ENCODE data around the gene DOCK3. TPM values are rescaled to one million over a fixed set of nuclear protein-coding genes. Genes with fewer than 3 reads are reported as not detected.
A peak's percentile ranks its signal among the peaks of the same experiment; 100 is the strongest.

Gene DOCK3
- 10 to 100 TPM in 4 of 8 experiments, 1 to 10 TPM in 4; 1.0 to 17.3 (median 9.7) TPM for total RNA-seq

DNA sequence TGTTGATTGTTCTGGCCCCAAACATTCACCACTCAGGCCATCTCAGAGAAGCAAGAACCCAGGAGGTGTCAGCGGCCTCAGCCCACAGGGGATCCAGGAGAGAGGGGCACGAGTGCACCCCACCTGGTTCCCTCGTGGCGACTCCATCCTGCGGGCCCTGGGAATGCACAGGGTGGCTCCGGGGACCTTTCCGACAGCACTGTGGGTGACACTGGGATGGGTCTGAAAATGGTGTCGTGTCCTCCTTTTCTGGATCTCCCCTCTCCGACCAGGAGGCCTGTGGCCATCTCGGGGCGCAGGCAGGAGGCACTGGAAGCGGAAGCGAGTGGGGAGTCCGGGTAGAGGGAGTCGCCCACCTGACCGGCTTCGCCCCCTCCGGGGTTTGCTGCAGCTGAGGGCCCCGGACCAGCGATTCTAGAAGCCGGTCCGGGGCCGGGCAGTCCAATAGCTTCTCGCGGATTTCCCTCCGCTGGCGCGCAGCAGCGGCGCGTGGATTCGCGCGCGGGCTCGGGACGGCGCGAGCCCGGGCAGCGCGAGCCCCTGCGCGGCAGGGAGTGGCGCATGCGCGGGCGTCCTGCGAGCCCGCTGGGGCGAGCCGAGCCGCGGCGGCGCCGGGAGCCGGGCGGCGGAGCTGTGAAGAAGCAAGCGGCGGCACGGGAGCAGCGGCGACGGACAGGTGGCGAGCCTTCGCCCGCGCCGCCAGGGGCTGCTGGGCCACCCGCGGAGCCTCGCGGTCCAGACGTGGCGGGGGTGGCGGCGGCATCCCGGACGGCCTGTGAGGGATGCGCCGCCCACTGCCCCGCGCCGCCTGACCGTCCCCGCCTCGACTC, at the start of gene DOCK3:
DOCK3 (plus strand) TSS at position 579 of the 830 bp plus-strand sequence. CDS start 337 bp downstream, outside the sequence.
- in situ Hi-C loops (cut with MboI; ENCODE audit: low pct_unique_long_range_greater_than_20kb in 2 of 9, low sequenced_read_pairs in 9 of 9, unreplicated experiment in 9 of 9): loop anchor here in 1 of 9 experiments (25.0 kb wide), 1 partner anchor 688 kb away; no protein-coding TSS in a partner anchor
- peak; percentile 85 to 93 (median 86) for ATAC-seq (replicated peaks in 6 of 8)
- WGBS, 10 experiments: 8 to 56% (median 12%) methylated on average over 5 to 19 of the region's 89 CpGs; no CpG with 5 or more reads in 6 of the 10 experiments

GRCh38 chr3:50625231-50626182, 49.2 kb upstream of the DOCK3 start:
- Histone ChIP-seq H3K27ac (no peak overlapping the region), H3K4me3 (no peak overlapping the region), H3K4me1 (replicated peaks in 1 of 2) (peaks cover 0 to 3% of the 10 kb centered on the region in 2 donors)
- in situ Hi-C loops (cut with MboI; ENCODE audit: low pct_unique_long_range_greater_than_20kb in 2 of 9, low sequenced_read_pairs in 9 of 9, unreplicated experiment in 9 of 9): no loop called here
- no peak for ATAC-seq (replicated peaks in 6 of 8)
- 56 to 100% (median 74%) methylated on average over 1 to 10 of the region's 18 CpGs; no CpG with 5 or more reads in 4 of the 10 experiments for WGBS, 10 experiments

More for the DNA sequence above, at the start of gene DOCK3:
- Histone ChIP-seq H3K27ac (peak within 1 kb of the TSS; percentile 77 to 84), H3K4me1 (replicated peaks in 1 of 2) (peaks cover 0 to 13% of the 10 kb centered on the region in 2 donors), H3K4me3 (peak within 1 kb of the TSS; percentile 61 to 97 (median 71))

DNA sequence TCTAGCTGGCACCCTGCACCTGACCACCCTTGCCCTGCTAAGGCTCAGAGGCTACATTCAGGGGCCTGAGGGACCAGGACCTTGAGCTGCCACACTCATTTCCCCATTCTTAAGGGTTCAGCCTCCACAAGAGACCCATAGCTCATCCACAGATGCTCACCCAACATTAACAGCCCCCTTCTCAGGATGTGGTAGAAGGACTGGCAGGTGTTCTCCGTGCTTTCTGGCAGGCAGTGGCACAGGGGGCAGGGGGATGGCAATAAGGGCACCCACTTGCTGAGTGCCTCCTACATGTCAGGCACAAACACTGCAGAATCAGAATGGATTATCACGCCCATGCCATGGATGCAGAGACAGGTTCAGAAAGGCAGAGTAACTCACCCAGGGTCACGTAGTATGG, 48.3 kb upstream of the DOCK3 start:
- no peak overlapping the region for H3K4me3 ChIP-seq
- peaks cover 0 to 5% of the 10 kb centered on the region in 2 donors for H3K4me1 ChIP-seq (replicated peaks in 1 of 2)
- WGBS, 10 experiments: 80 to 100% (median 100%) methylated on average over 1 to 2 of the region's 3 CpGs; no CpG with 5 or more reads in 5 of the 10 experiments
- H3K27ac ChIP-seq: no peak overlapping the region
- no peak for ATAC-seq (replicated peaks in 6 of 8)
- in situ Hi-C loops (cut with MboI; ENCODE audit: low pct_unique_long_range_greater_than_20kb in 2 of 9, low sequenced_read_pairs in 9 of 9, unreplicated experiment in 9 of 9): no loop called here

GRCh38 chr3:50627407-50628051, 47.2 kb upstream of the DOCK3 start:
- WGBS, 10 experiments: 11 to 100% (median 50%) methylated on average over 2 to 3 of the region's 6 CpGs; no CpG with 5 or more reads in 5 of the 10 experiments
- Histone ChIP-seq H3K27ac (no peak overlapping the region), H3K4me3 (no peak overlapping the region), H3K4me1 (replicated peaks in 1 of 2) (peaks cover 0 to 5% of the 10 kb centered on the region in 2 donors)
- in situ Hi-C loops (cut with MboI; ENCODE audit: low pct_unique_long_range_greater_than_20kb in 2 of 9, low sequenced_read_pairs in 9 of 9, unreplicated experiment in 9 of 9): no loop called here
- ATAC-seq (replicated peaks in 6 of 8): peak; percentile 62 to 87 (median 78)

GRCh38 chr3:50628601-50629000, 46.1 kb upstream of the DOCK3 start:
- in situ Hi-C loops (cut with MboI; ENCODE audit: low pct_unique_long_range_greater_than_20kb in 2 of 9, low sequenced_read_pairs in 9 of 9, unreplicated experiment in 9 of 9): no loop called here
- 86 to 100% (median 100%) methylated on average over 1 to 3 of the region's 3 CpGs; no CpG with 5 or more reads in 4 of the 10 experiments for WGBS, 10 experiments

GRCh38 chr3:50630394-50630793, 44.3 kb upstream of the DOCK3 start:
- H3K27ac ChIP-seq: no peak overlapping the region
- WGBS, 10 experiments: 79 to 100% (median 84%) methylated on average over 1 to 5 of the region's 6 CpGs; no CpG with 5 or more reads in 5 of the 10 experiments
- in situ Hi-C loops (cut with MboI; ENCODE audit: low pct_unique_long_range_greater_than_20kb in 2 of 9, low sequenced_read_pairs in 9 of 9, unreplicated experiment in 9 of 9): no loop called here
- no peak for ATAC-seq (replicated peaks in 6 of 8)
- no peak overlapping the region for H3K4me3 ChIP-seq
- peaks cover 0 to 5% of the 10 kb centered on the region in 2 donors for H3K4me1 ChIP-seq (replicated peaks in 1 of 2)

More at GRCh38 chr3:50628601-50629000, 46.1 kb upstream of the DOCK3 start:
- no peak overlapping the region for H3K4me3 ChIP-seq
- no peak for ATAC-seq (replicated peaks in 6 of 8)
- no peak overlapping the region for H3K27ac ChIP-seq
- peaks cover 0 to 5% of the 10 kb centered on the region in 2 donors for H3K4me1 ChIP-seq (replicated peaks in 1 of 2)

DNA sequence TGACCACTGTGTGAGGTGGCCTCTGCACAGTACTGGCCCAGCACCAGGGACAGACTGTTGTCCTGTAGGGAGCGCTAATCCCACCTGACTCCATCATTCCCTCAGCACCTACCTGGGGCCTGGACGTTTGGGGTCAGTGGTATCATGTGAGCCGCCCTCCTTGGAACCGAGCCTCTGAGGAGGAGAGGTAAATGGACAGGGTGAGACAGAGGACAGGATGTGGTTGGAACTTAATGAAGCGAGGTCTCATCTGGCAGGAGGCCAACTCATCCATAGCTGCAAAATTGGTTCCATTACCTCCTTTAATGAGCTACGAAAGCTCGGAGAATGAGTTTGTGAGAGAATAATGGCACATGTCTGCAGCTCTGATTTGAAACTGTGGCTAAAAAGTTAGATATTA, 43.9 kb upstream of the DOCK3 start:
- in situ Hi-C loops (cut with MboI; ENCODE audit: low pct_unique_long_range_greater_than_20kb in 2 of 9, low sequenced_read_pairs in 9 of 9, unreplicated experiment in 9 of 9): no loop called here
- WGBS, 10 experiments: 62 to 92% (median 87%) methylated on average over 2 to 4 of the region's 7 CpGs; no CpG with 5 or more reads in 4 of the 10 experiments

DNA sequence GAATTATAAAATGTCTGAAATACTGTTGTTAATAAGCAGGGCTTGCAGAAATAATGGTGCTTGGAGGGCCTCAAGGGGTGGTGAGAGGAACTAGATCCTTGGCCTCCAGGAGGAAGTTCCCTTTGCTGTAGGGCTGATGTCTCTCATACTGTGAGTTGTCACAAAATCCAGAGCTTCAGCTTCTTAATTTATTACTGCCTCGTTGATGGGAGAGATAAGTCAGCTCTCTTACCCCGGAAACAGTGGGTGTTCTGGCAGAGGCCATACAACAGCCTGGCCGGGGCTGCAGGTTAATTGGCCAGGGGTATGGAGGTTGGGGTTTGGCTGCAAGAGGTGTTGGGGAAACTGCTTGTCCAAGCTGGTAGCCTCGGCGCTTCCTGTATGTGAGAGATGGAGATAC, 42.3 kb upstream of the DOCK3 start:
- peaks cover 0 to 14% of the 10 kb centered on the region in 2 donors for H3K4me1 ChIP-seq (replicated peaks in 1 of 2)
- in situ Hi-C loops (cut with MboI; ENCODE audit: low pct_unique_long_range_greater_than_20kb in 2 of 9, low sequenced_read_pairs in 9 of 9, unreplicated experiment in 9 of 9): no loop called here

More for the DNA sequence above, 43.9 kb upstream of the DOCK3 start:
- ATAC-seq (replicated peaks in 6 of 8): peak in 4 of 8 experiments; percentile 22 to 77 (median 41)
- Histone ChIP-seq H3K4me1 (replicated peaks in 1 of 2) (peaks cover 0 to 5% of the 10 kb centered on the region in 2 donors), H3K4me3 (no peak overlapping the region), H3K27ac (no peak overlapping the region)

GRCh38 chr3:50633230-50633790, 41.4 kb upstream of the DOCK3 start:
- peaks cover 0 to 11% of the 10 kb centered on the region in 2 donors for H3K4me1 ChIP-seq (replicated peaks in 1 of 2)
- ATAC-seq (replicated peaks in 6 of 8): peak in 3 of 8 experiments; percentile 34 to 64 (median 46)
- 0 to 90% (median 0%) methylated on average over 1 to 2 of the region's 5 CpGs; no CpG with 5 or more reads in 5 of the 10 experiments for WGBS, 10 experiments
- no peak overlapping the region for H3K4me3 ChIP-seq
- no peak overlapping the region for H3K27ac ChIP-seq
- in situ Hi-C loops (cut with MboI; ENCODE audit: low pct_unique_long_range_greater_than_20kb in 2 of 9, low sequenced_read_pairs in 9 of 9, unreplicated experiment in 9 of 9): no loop called here

More for the DNA sequence above, 42.3 kb upstream of the DOCK3 start:
- whole genome bisulfite sequencing, 10 experiments: 0 to 100% (median 56%) methylated on average over 1 to 4 of the region's 5 CpGs; no CpG with 5 or more reads in 5 of the 10 experiments
- no peak for ATAC-seq (replicated peaks in 6 of 8)
- Histone ChIP-seq H3K27ac (no peak overlapping the region), H3K4me3 (no peak overlapping the region)

DNA sequence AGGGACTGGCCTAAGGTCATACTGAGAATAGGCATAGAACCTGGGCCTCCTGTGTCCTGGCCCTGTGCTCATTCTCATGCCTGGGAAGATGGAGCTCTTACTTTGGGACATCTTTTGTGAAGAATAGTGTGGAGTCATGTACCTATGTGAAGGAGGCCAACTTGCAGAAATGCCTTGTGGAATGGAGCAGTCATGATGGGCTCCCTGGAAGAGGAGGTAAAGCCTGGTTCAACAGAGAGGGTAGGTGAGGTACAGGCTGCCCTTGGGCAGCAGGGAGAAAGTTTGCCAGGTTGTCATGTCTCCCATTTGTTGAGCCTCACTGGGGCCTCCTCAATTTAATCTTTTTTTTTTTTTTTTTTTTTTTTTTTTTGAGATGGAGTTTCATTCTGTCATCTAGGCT, 39.7 kb upstream of the DOCK3 start:
- Histone ChIP-seq H3K4me1 (replicated peaks in 1 of 2) (peaks cover 0 to 11% of the 10 kb centered on the region in 2 donors), H3K27ac (no peak overlapping the region), H3K4me3 (no peak overlapping the region)
- in situ Hi-C loops (cut with MboI; ENCODE audit: low pct_unique_long_range_greater_than_20kb in 2 of 9, low sequenced_read_pairs in 9 of 9, unreplicated experiment in 9 of 9): no loop called here
- no peak for ATAC-seq (replicated peaks in 6 of 8)

DNA sequence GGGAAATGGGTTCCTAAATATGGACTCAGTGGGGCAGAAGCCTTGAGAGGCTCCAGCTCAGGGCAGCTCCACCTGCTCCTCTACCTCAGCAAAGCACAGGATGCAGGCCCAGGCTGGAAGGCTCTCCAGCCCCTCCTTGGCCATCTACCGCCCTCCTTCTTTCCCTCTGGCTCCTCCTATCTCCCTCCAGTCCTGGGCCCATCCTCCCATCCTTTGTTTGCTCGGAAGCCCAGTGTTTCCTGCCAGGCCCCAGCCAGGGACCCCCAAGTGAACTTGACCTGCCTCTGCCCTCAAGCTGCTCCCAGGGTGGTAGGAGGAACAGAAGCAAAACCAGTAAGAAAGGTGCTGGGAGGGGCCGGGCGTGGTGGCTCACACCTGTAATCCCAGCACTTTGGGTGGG, 37.7 kb upstream of the DOCK3 start:
- no peak overlapping the region for H3K27ac ChIP-seq
- ATAC-seq (replicated peaks in 6 of 8): no peak
- in situ Hi-C loops (cut with MboI; ENCODE audit: low pct_unique_long_range_greater_than_20kb in 2 of 9, low sequenced_read_pairs in 9 of 9, unreplicated experiment in 9 of 9): no loop called here
- no peak overlapping the region for H3K4me3 ChIP-seq
- peaks cover 0 to 9% of the 10 kb centered on the region in 2 donors for H3K4me1 ChIP-seq (replicated peaks in 1 of 2)
- 56 to 100% (median 80%) methylated on average over 1 to 3 of the region's 4 CpGs; no CpG with 5 or more reads in 6 of the 10 experiments for WGBS, 10 experiments

- ATAC-seq (replicated peaks in 6 of 8): no peak
- no peak overlapping the region for H3K4me3 ChIP-seq
- in situ Hi-C loops (cut with MboI; ENCODE audit: low pct_unique_long_range_greater_than_20kb in 2 of 9, low sequenced_read_pairs in 9 of 9, unreplicated experiment in 9 of 9): no loop called here
- 67 to 83% (median 82%) methylated on average over 1 of the region's 3 CpGs; no CpG with 5 or more reads in 6 of the 10 experiments for WGBS, 10 experiments
- no peak overlapping the region for H3K27ac ChIP-seq
- H3K4me1 ChIP-seq (replicated peaks in 1 of 2): peaks cover 0 to 9% of the 10 kb centered on the region in 2 donors
These were observed 36.8 kb upstream of the DOCK3 start for GRCh38 chr3:50637945-50638344.
